Ramos (cell line): ENCODE data around the gene PLCG2.
"Not testable (repeated sequence)": the region's sequence is repeated elsewhere in the genome, so short reads cannot be mapped to it uniquely, and the experiment has no call there.

Source experiments
- in situ Hi-C: fragments of 300-500 bp; cut with MboI; formaldehyde crosslinking; loops from one replicate; pipeline ENCODE4 v1.14.3; 2022; ENCODE audit warnings: low sequenced_read_pairs; ENCODE audit not compliant: unreplicated experiment

PLCG2 gene

DNA sequence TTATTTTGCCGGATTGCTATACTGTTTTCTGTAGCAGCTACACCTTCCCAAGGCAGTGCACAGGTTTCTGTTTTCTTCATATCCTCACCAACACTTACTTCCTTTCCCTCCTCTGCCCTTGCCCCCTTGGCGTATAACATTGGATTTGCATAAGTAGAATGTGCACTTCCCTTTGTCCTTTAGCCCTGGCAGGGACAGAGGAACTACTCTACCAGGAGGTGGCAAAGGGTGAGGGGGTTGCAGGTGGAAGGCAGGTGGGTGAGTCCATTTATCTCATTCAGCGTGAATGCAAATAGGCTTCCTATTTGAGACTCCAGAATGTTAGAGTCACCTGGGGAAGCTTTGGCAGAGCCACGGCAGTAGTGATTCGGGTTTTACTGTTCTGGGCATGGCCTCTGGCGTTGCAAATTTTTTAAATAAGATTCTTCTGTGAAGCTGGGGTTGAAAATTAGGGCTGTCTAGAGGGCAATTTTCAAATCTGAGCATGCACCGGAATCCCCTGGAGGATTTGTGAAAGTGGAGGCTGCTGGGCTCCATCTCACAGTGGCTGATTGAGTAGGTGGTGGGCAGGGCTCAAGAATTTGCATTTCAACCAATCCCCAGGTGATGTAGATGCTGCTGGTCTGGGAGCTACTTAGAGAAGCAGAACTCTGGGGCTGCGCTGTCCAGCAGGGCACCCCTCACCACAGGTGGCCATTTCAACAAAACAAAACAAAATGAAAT, 84.7 kb downstream of the PLCG2 start:
- in situ Hi-C loops = no loop called here

- in situ Hi-C loops = no loop called here
Observed at GRCh38 chr16:81864646-81865382, 85.7 kb downstream of the PLCG2 start.

GRCh38 chr16:81866820-81867440, 87.8 kb downstream of the PLCG2 start:
- in situ Hi-C loops = no loop called here

DNA sequence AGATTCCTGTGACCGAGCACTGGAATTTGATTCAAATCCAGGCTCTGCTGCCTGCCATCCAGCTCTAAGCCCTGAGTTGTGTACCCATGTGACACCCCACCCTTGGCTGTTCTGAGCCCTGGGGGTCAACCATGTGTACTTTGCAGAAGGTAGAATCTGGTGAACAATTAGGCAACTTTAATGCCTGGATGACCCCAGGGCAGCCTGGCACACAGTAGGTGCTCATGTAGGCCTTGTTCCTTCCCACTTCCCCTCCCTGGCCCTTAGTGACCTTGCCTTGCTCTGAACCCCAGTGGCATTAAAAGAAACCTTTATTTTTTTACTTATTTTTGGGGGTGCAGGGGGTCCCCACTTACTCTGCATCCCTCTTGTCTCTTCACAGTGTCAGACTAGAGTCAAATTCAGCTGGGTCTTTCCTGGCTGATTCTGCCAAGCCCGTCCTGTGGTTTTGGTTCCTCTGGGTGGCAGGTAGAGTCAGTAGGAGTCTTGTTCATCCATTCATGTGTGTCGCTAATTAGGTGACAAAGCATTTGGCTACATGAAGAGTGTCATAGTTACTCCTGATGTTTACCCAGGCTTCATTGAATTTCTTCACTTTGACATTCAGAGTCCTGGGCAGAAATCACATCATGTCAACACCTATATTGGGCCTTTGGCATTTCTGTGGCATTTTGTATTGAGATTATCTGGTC, 89.1 kb downstream of the PLCG2 start:
- in situ Hi-C loops = no loop called here

DNA sequence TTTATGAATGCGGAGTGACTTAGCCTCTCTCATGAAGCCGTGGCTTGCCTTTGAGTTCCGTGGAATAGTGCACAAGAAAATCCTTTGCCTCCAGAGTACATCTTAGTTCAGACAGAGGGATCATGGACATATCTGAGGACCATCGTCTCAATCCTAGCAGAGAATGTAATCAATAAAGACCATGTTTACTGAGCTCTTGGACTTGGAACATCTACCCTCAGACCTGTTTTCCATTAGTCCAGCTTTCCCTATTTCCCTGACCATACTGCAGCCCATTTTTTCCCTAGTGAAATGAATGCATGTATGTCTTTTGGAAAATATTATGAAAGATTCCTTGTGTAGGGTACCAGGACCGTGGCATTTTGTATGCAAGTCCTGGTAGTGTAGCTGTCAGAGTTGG, 90.2 kb downstream of the PLCG2 start:
- in situ Hi-C loops = no loop called here

GRCh38 chr16:81873206-81873605, 94.1 kb downstream of the PLCG2 start:
- in situ Hi-C loops = no loop called here

GRCh38 chr16:81873843-81874752, 95.0 kb downstream of the PLCG2 start:
- in situ Hi-C loops = no loop called here

DNA sequence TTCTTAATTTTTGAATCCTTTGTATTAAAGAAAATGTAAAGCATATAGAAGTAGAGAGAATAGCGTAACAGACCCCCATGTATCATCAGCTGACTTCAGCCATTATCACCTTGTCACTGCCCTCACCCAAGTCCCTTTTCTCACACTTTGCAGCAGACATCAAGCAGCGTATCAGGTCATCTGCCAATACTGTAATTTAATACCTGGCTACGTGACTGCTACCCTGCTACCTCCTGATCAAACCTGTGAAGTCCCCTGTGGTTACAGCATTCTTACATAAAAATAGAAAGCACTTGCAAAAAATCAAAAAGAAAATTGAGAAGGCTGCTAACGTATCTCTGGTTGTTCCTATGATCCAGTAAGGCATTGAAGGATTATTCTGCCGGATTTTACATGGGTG, 96.4 kb downstream of the PLCG2 start:
- in situ Hi-C loops = no loop called here

DNA sequence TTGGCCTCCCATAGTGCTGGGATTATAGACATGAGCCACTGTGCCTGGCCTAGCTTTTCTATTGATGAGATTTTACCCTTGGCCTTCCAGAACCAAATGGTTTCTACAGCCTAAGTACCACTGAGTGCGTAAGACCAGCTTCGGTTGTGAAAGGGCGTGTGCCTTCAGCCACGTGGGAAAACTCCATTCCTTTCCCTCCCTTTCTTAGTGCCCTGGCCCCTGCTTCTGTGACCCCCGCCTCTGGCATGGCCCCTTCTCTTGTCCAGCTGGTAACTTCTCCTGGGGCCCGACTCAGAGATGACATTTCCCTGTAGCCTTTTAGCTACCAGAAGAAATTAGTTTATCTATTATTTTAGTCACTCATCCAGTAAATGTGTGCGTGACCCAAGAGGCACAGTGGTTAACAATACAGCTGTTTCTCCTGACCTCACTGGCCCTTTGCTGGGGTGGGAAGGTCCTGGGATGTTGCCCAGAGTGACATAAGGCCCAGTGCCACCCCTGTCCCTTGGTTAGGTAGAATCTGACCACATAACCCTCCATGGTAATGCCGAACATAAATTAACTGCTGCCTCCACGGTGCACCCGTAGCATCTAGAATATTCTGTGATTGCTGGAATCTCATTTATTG, 97.3 kb downstream of the PLCG2 start:
- in situ Hi-C loops = no loop called here

DNA sequence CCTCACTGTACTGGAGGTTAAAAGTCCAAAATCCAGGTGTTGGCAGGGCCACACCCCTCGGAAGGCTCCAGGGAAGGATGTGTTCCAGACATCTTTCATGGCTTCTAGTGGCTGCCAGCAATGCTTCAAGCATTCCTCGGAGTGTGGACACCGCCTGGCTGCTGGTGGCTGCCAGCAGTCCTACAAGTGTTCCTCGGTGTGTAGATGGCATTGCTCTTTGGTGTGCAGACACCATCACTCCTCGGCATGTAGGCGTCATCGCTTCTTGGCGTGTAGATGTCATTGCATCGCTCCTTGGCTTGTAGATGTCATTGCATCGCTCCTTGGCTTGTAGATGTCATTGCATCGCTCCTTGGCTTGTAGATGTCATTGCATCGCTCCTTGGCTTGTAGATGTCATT, 98.4 kb downstream of the PLCG2 start:
- in situ Hi-C loops = not testable (repeated sequence)

DNA sequence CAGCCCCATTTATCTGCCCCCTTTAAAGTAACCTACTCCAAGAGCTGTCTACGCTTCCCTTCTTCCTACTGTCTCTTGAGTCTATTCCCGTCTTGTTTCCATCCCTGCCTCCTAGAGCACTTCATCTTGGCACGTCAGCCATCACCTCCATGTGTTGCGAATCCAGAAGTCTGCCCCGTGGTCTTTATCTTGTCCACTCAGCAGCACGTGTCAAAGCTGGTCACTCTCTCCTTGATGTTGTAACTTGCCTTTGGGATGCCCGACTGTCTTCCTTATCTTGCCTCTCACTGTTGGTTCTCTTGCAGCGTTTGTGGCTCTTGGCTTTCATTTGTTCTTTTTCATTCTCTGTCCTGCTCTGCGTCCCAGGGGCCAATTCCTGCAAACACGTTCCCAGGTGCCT, 99.4 kb downstream of the PLCG2 start:
- in situ Hi-C loops = no loop called here

DNA sequence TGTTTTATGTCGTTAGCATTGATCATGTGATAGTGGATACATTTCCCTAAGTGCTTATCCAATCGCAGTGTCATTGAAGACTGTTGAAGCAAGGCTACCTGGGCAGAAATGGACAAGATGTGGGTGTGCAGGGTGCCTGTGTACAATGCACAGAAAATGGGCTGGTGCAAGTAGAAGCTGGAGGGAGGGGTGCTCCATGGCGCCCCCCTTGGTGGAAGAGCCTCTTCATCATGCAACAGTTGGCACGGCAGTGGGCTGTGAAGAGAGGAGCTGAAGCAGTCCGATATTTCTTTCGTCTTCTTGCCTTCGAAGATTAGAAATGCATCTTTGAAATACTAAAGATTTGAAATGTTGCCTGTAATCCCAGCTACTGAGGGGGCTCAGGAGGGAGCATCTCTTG, 100.5 kb downstream of the PLCG2 start:
- in situ Hi-C loops = loop anchor here (10.0 kb wide), 1 partner anchor 515 kb away; no protein-coding TSS in a partner anchor

DNA sequence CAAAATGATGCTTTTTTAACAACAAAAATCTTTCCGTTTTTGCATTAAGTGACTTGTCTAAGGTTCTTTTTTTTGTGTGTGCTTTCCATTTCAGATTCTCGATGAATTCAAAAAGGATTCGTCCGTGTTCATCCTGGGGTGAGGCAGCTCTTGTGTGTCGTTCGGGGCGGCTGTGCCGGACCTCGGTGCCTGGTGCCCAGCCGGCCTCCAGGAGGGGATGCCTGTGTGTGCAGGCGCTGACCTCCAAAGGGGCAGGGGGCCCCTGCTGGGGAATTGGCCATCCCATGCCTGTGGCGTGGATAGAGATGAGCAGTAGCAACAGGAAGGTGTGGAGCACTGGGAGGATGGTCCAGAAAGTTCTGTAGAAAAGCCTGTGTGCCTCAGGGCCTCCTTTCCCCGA, 101.7 kb downstream of the PLCG2 start:
- in situ Hi-C loops = loop anchor here (10.0 kb wide), 1 partner anchor 516 kb away; no protein-coding TSS in a partner anchor

- in situ Hi-C loops = loop anchor here (10.0 kb wide), 1 partner anchor 516 kb away; no protein-coding TSS in a partner anchor
Observed at GRCh38 chr16:81881228-81881627, 102.1 kb downstream of the PLCG2 start.

DNA sequence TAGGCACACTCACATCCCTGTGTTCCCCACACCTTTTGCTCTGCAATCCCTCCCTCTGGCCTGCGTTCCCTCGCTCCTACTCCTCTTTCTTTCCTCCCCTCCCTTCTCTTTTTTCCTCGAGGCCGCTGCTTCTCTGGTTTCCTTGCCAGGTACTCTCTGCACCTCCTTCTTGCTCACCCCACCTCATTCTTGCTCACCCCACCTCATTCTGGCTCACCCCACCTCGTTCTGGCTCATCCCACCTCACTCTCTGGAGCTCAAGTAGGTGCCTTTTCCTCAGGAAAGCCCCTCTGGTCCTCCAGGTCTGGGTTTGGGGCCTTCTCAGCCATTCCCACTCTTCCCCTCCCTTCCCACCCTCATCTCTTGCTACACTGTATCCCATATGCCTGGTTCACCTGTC, 103.5 kb downstream of the PLCG2 start:
- in situ Hi-C loops = loop anchor here (10.0 kb wide), 1 partner anchor 518 kb away; no protein-coding TSS in a partner anchor

DNA sequence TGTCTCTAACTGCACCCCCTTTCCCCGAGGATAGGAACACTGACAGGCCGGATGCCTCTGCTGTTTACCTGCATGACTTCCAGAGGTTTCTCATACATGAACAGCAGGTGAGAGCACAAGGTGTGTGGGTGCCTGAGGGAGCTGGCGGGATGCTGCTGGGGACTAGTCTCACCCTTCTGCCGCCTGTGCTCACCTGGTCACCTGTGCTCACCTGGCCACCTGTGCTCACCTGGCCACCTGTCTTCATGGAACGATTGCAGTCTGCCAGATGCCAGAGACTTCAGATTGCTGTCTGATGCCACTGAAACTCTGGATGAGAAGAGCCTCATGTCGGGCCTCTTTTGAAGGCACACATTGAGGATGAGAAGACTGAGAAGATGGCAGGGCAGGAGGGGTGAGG, 104.1 kb downstream of the PLCG2 start:
- in situ Hi-C loops = loop anchor here (10.0 kb wide), 1 partner anchor 518 kb away; no protein-coding TSS in a partner anchor

- in situ Hi-C loops = loop anchor here (10.0 kb wide), 1 partner anchor 521 kb away; no protein-coding TSS in a partner anchor
Observed at GRCh38 chr16:81885976-81886586, 107.0 kb downstream of the PLCG2 start.
